ENCODE data around the gene ZNF423. TPM values are rescaled to one million over a fixed set of nuclear protein-coding genes. Genes with fewer than 3 reads are reported as not detected.

Gene ZNF423
- total RNA-seq, 1 experiment from 2014 or later: 0.49 TPM

DNA sequence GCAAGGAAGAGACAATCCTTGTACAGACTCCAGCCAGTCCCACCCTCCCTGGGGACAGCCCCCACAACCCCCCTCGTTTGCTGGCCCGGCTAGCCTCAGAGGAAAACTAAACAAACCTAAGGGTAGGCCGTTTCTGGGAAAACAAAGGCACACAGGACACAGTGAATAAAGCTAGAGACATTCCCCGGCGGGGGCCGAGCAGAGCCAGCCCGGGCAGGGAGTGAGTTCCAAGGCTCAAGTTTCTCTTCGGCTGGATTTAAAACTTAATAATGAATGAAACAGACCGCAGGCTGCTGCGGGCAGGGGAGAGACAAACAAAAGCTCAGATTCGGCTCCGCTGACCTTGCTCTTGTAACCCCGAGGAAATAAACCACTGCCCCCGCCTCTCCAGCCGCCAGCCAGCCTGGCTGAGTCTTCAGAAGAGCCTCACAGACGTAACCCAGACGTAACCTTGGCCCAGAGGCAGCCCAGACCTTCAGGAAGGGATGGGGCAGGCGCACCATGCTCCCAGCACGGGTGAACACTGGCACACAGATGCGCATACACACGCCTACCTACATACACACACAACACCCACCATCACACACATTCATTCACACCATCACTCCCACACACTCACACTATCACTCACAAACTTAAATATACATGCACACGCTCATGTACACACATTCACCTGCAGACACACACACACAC, 216.0 kb downstream of the ZNF423 start:
- no TSS peak for BruUV-seq (replicated peaks)
- POLR2A ChIA-PET: interaction anchor here (0.5 kb wide), 1 partner anchor 48 kb away, joined by 10 read pairs; no protein-coding TSS in a partner anchor
- DNase-seq (ENCODE audit: low read depth, low spot score): no peak
- intact Hi-C loops (cut with micrococcal nuclease; ENCODE audit: unreplicated experiment) (no loop called here), in situ Hi-C loops (cut with HindIII; ENCODE audit: low pct_unique_long_range_greater_than_20kb, low sequenced_read_pairs) (no loop called here)
- no peak overlapping the region for H3K4me3 ChIP-seq (ENCODE audit: low read depth in 2 of 2, low read length in 2 of 2)
- H3K9me3 ChIP-seq (ENCODE audit: control insufficient read depth, insufficient read depth, low read depth, low read length): no peaks in the 10 kb centered on the region
- CTCF ChIA-PET: no interaction called here
- H3K4me1 ChIP-seq (ENCODE audit: control insufficient read depth, insufficient read depth, low read length): no peaks in the 10 kb centered on the region
- H3K27me3 ChIP-seq (ENCODE audit: control insufficient read depth, insufficient read depth, low read length): no peaks in the 10 kb centered on the region; the same call in 1 of the 2 replicates
- H3K27ac ChIP-seq (ENCODE audit: low read length): no peak overlapping the region
- TF ChIP-seq SIN3A (IDR thresholded peaks at IDR 0.05; ENCODE audit: borderline replicate concordance, insufficient read depth, low read depth, low read length) (no peak), POLR2AphosphoS5 (IDR thresholded peaks at IDR 0.05; ENCODE audit: low read depth, low read length) (no peak), TCF7L2 (IDR thresholded peaks at IDR 0.05; ENCODE audit: low read depth, low read length) (no peak)
- TF ChIP-seq, protein P1, sequence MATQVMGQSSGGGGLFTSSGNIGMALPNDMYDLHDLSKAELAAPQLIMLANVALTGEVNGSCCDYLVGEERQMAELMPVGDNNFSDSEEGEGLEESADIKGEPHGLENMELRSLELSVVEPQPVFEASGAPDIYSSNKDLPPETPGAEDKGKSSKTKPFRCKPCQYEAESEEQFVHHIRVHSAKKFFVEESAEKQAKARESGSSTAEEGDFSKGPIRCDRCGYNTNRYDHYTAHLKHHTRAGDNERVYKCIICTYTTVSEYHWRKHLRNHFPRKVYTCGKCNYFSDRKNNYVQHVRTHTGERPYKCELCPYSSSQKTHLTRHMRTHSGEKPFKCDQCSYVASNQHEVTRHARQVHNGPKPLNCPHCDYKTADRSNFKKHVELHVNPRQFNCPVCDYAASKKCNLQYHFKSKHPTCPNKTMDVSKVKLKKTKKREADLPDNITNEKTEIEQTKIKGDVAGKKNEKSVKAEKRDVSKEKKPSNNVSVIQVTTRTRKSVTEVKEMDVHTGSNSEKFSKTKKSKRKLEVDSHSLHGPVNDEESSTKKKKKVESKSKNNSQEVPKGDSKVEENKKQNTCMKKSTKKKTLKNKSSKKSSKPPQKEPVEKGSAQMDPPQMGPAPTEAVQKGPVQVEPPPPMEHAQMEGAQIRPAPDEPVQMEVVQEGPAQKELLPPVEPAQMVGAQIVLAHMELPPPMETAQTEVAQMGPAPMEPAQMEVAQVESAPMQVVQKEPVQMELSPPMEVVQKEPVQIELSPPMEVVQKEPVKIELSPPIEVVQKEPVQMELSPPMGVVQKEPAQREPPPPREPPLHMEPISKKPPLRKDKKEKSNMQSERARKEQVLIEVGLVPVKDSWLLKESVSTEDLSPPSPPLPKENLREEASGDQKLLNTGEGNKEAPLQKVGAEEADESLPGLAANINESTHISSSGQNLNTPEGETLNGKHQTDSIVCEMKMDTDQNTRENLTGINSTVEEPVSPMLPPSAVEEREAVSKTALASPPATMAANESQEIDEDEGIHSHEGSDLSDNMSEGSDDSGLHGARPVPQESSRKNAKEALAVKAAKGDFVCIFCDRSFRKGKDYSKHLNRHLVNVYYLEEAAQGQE (IDR thresholded peaks at IDR 0.05; ENCODE audit: insufficient read depth in 1 of 2, low read depth in 2 of 2, low read length in 1 of 2): no peak
- TF ChIP-seq, protein P2, sequence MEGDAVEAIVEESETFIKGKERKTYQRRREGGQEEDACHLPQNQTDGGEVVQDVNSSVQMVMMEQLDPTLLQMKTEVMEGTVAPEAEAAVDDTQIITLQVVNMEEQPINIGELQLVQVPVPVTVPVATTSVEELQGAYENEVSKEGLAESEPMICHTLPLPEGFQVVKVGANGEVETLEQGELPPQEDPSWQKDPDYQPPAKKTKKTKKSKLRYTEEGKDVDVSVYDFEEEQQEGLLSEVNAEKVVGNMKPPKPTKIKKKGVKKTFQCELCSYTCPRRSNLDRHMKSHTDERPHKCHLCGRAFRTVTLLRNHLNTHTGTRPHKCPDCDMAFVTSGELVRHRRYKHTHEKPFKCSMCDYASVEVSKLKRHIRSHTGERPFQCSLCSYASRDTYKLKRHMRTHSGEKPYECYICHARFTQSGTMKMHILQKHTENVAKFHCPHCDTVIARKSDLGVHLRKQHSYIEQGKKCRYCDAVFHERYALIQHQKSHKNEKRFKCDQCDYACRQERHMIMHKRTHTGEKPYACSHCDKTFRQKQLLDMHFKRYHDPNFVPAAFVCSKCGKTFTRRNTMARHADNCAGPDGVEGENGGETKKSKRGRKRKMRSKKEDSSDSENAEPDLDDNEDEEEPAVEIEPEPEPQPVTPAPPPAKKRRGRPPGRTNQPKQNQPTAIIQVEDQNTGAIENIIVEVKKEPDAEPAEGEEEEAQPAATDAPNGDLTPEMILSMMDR (IDR thresholded peaks at IDR 0.05): no peak
- no peaks in the 10 kb centered on the region for H3K36me3 ChIP-seq (ENCODE audit: control insufficient read depth, insufficient read depth, low read length)
- no peak for ATAC-seq

DNA sequence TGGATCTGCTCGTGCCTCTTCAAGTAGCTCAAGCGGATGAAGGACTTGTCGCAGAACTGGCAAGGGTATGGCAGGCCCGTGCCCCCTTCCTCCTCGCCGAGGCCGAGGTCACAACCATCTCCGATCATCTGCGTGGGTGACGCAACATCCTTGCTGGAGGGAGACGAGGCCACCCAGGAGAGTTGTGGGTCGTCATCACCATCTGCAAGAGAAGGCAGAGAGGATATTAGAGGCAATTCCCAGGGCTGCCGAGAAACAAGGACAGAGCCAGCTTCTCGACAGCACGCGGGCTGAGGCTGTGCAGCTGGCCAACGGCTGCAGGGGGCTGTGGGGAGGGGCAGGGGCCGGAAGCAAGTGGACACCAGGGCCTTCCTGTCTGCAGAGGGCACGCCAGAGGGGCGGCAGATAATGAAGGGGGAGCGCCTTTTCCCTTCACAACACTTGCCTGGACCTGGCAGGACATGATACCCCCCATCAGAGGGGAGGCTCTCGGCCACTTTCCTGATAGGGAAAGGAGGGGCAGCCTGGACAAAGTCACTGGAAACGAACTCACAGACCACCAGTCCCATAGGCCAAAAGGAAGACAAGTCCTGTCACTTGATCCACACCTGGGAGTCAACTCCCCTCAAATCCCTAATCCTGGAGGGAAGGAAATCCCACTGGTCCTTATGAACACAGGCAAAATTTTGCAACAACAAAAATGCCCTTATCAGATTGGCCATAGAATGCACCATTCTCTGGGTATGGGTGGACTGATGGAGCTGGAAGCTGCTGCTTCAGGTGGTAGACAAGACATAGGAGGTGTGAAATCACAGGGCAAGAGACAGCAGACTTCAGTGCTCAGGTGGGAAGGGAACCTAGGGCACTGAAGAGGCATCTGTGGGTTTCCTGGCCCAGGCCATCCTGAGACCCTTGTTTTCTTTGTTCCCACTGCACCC, 217.0 kb downstream of the ZNF423 start:
- intact Hi-C loops (cut with micrococcal nuclease; ENCODE audit: unreplicated experiment): no loop called here
- H3K9me3 ChIP-seq (ENCODE audit: control insufficient read depth, insufficient read depth, low read depth, low read length): no peaks in the 10 kb centered on the region
- DNase-seq (ENCODE audit: low read depth, low spot score): no peak
- ChIA-PET POLR2A (no interaction called here), CTCF (no interaction called here)
- no peaks in the 10 kb centered on the region for H3K4me1 ChIP-seq (ENCODE audit: control insufficient read depth, insufficient read depth, low read length)
- no TSS peak for BruUV-seq (replicated peaks)
- no peak overlapping the region for H3K4me3 ChIP-seq (ENCODE audit: low read depth in 2 of 2, low read length in 2 of 2)
- TF ChIP-seq, protein P2 (IDR thresholded peaks at IDR 0.05): no peak
- TF ChIP-seq SIN3A (IDR thresholded peaks at IDR 0.05; ENCODE audit: borderline replicate concordance, insufficient read depth, low read depth, low read length): no peak
- TF ChIP-seq TCF7L2 (IDR thresholded peaks at IDR 0.05; ENCODE audit: low read depth, low read length): no peak
- TF ChIP-seq, protein P1 (IDR thresholded peaks at IDR 0.05; ENCODE audit: insufficient read depth in 1 of 2, low read depth in 2 of 2, low read length in 1 of 2): no peak
- ATAC-seq: no peak
- no peaks in the 10 kb centered on the region for H3K36me3 ChIP-seq (ENCODE audit: control insufficient read depth, insufficient read depth, low read length)
- no peaks in the 10 kb centered on the region; the same call in 1 of the 2 replicates for H3K27me3 ChIP-seq (ENCODE audit: control insufficient read depth, insufficient read depth, low read length)
- H3K27ac ChIP-seq (ENCODE audit: low read length): no peak overlapping the region
- in situ Hi-C loops (cut with HindIII; ENCODE audit: low pct_unique_long_range_greater_than_20kb, low sequenced_read_pairs): no loop called here
